Lung (tissue), 12 donors: ENCODE measurements around the gene NT5DC3. TPM values are rescaled to one million over a fixed set of nuclear protein-coding genes. Genes with fewer than 3 reads are reported as not detected.

Source experiments
- ATAC-seq: fragments of 200-7000 bp; cut with Tn5 transposase; one replicate; pipeline ENCODE4 v1.9.1; 2020; ENCODE audit warnings: moderate number of reproducible peaks; ENCODE audit not compliant: insufficient read depth, low FRiP score
- DNase-seq, 3 donors: peaks; one replicate each; pipeline ENCODE4 v3.0.0-alpha.2; 2013 to 2017
- H3K27ac ChIP-seq, 2 donors: one replicate each; pipeline ENCODE4 v1.5.1; 2013; ENCODE audit warnings: mild to moderate bottlenecking in 2 of 2, moderate library complexity in 2 of 2, control low read depth in 1 of 2, inconsistent platforms in 1 of 2, low read depth in 1 of 2, low read length in 1 of 2
- H3K27me3 ChIP-seq, 3 donors: one replicate each; pipeline ENCODE4 v1.5.1; 2013; ENCODE audit warnings: low read length in 2 of 3; ENCODE audit not compliant: control insufficient read depth in 3 of 3, insufficient read depth in 3 of 3
- H3K36me3 ChIP-seq, 4 donors: one replicate each; pipeline ENCODE4 v1.5.1; 2013; ENCODE audit warnings: low read length in 4 of 4, mild to moderate bottlenecking in 1 of 4, moderate library complexity in 1 of 4; ENCODE audit not compliant: control insufficient read depth in 4 of 4, insufficient read depth in 4 of 4
- H3K4me1 ChIP-seq, 5 donors: one replicate each; pipeline ENCODE4 v1.5.1; 2013; ENCODE audit warnings: low read length in 5 of 5, mild to moderate bottlenecking in 2 of 5, moderate library complexity in 1 of 5; ENCODE audit not compliant: control insufficient read depth in 5 of 5, insufficient read depth in 5 of 5
- H3K4me3 ChIP-seq: one replicate; pipeline ENCODE4 v1.5.1; 2013; ENCODE audit warnings: mild to moderate bottlenecking, control low read depth, moderate library complexity
- H3K9ac ChIP-seq, 2 donors: one replicate each; pipeline ENCODE4 v1.5.1; 2013; ENCODE audit warnings: low read length in 2 of 2, control low read depth in 1 of 2; ENCODE audit not compliant: insufficient read depth in 1 of 2
- H3K9me3 ChIP-seq, 4 donors: one replicate each; pipeline ENCODE4 v1.5.1; 2013; ENCODE audit warnings: low read length in 3 of 4, mild to moderate bottlenecking in 1 of 4, moderate library complexity in 1 of 4; ENCODE audit not compliant: control insufficient read depth in 4 of 4, insufficient read depth in 3 of 4
- WGBS, 2 donors: extraction: QIAGEN DNeasy Blood & Tissue Kit; methylation state at CpG; one replicate each; pipeline ENCODE4 v1.1.7; 2013; 5-methylcytosine and 5-hydroxymethylcytosine counted together
- polyA plus RNA-seq, 2 donors: library from polyadenylated mRNA; stranded (reverse); fragments of 200-250 nt; gene quantifications; one replicate each; pipeline ENCODE4 v1.2.1, GENCODE V29; 2013
- total RNA-seq, 2 donors: library from RNA; depleted of rRNA in 1 of 2; stranded (reverse); fragments of >200 nt in 1 of 2; gene quantifications; one replicate each; pipeline ENCODE4 v1.2.1, GENCODE V29; 2014 to 2021
- TF ChIP-seq, protein P1 (sequence below): IDR thresholded peaks from 2 replicates; pipeline ENCODE4 v1.5.1; 2012; ENCODE audit warnings: mild to moderate bottlenecking; ENCODE audit errors: control extremely low read depth, extremely low read depth
- donor health status: control.
- donor health status: control.
- donor health status: Bipolar disorder and iron deficiency.
- donor health status: healthy.
- donor health status: DM: yes; HTN: yes; CAD: no.

The NT5DC3 gene
- total and polyA plus RNA-seq, 4 donors = 0.93 to 12.3 (median 3.6) TPM

DNA sequence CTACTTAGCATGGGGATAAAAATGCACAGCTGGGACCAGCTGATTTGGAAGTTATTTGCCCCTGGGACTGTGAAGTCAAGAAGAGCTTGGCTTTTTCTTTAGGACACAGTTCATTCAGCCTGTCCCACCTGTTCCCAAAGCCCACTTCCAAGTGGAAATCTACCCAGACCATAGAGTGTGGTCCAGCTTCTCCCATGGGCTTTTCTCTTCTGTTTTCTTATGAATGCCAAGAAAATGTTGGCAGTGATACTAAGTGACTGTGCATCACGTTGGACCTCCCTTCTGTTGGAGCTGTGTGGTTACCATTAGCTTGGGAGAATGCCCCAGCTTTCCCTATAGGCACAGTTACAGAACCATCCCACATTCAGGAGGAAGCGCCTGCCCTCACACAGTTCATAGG, 89.4 kb downstream of the NT5DC3 start:
- no peaks in the 10 kb centered on the region for H3K27me3 ChIP-seq
- H3K9me3 ChIP-seq = peaks cover 0 to under 1% (median 0%) of the 10 kb centered on the region in 4 donors
- ATAC-seq (no peak), DNase-seq (peak in 1 of 3 donors; percentile 15)
- no peaks in the 10 kb centered on the region for H3K4me1 ChIP-seq
- H3K36me3 ChIP-seq = no peaks in the 10 kb centered on the region
- H3K9ac ChIP-seq = no peak overlapping the region
- 47 to 52% methylated on average over 2 of the region's 2 CpGs for WGBS, 2 donors
- H3K4me3 ChIP-seq = no peak overlapping the region
- TF ChIP-seq, protein P1, sequence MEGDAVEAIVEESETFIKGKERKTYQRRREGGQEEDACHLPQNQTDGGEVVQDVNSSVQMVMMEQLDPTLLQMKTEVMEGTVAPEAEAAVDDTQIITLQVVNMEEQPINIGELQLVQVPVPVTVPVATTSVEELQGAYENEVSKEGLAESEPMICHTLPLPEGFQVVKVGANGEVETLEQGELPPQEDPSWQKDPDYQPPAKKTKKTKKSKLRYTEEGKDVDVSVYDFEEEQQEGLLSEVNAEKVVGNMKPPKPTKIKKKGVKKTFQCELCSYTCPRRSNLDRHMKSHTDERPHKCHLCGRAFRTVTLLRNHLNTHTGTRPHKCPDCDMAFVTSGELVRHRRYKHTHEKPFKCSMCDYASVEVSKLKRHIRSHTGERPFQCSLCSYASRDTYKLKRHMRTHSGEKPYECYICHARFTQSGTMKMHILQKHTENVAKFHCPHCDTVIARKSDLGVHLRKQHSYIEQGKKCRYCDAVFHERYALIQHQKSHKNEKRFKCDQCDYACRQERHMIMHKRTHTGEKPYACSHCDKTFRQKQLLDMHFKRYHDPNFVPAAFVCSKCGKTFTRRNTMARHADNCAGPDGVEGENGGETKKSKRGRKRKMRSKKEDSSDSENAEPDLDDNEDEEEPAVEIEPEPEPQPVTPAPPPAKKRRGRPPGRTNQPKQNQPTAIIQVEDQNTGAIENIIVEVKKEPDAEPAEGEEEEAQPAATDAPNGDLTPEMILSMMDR = no peak
- no peak overlapping the region for H3K27ac ChIP-seq

DNA sequence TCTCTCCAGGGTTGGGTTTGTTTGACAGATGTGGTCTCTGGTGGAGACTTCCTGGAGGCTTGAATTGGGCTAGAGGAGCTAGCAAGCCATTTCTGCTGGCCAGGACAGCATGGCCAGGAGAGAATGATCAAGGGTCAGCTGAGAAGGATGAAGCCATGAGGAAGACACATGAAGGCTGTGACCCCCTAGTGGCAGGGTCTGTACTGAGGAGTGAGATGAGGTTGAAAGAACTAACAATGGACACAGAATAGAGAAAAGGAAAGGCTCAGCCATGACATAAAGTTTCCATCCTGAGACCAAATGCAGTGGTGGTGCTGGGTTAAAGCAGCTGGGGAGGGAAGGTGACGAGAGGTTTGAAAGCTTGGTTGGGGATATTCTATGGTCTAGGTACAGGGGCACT, 89.9 kb downstream of the NT5DC3 start:
- Histone ChIP-seq H3K9ac (no peak overlapping the region), H3K4me3 (no peak overlapping the region), H3K27me3 (no peaks in the 10 kb centered on the region), H3K4me1 (no peaks in the 10 kb centered on the region), H3K27ac (no peak overlapping the region), H3K9me3 (peaks cover 0 to 2% (median 0%) of the 10 kb centered on the region in 4 donors), H3K36me3 (no peaks in the 10 kb centered on the region)
- ATAC-seq (no peak), DNase-seq (no peak)
- 82 to 92% methylated on average over 1 of the region's 1 CpG for WGBS, 2 donors
- TF ChIP-seq, protein P1 = no peak

DNA sequence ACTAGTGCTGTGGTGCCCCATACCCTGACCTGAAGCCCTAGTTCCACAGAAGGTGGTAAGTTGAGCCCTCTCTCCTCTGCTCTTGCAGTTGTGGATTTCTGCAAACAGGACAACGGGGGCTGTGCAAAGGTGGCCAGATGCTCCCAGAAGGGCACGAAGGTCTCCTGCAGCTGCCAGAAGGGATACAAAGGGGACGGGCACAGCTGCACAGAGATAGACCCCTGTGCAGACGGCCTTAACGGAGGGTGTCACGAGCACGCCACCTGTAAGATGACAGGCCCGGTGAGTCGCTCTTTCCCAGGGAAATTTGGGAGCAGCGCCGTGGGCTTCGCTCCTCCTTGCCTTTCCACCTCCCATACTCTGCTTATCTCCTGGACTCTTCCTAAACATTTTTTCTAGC, 92.2 kb downstream of the NT5DC3 start:
- ATAC-seq = no peak
- no peak overlapping the region for H3K4me3 ChIP-seq
- TF ChIP-seq, protein P1 = no peak
- WGBS, 2 donors = 89 to 95% methylated on average over 12 of the region's 12 CpGs
- peaks cover 0 to 2% (median 0%) of the 10 kb centered on the region in 4 donors for H3K9me3 ChIP-seq
- no peaks in the 10 kb centered on the region for H3K36me3 ChIP-seq
- no peak for DNase-seq
- no peak overlapping the region for H3K27ac ChIP-seq
- no peaks in the 10 kb centered on the region for H3K4me1 ChIP-seq
- H3K9ac ChIP-seq = no peak overlapping the region
- no peaks in the 10 kb centered on the region for H3K27me3 ChIP-seq

DNA sequence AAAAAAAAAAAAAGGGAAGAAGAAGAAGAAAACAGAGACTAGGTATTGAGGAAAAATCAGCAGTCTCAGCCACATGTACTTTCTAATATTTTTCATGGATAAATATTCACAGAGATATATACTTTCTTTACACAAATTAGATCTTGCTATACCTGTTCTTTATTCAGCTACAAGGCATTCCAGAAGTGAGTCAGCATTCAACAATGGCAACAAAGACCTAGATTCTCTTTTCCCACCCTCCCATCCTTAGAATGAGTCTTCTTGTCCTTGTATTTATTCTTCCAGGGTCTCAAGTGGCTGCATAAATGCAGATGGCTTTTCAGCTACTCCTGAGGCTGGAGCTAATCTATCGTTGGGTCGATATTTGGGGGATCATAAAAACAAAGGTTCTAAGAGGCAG, 93.0 kb downstream of the NT5DC3 start:
- H3K36me3 ChIP-seq = no peaks in the 10 kb centered on the region
- 86 to 90% methylated on average over 2 of the region's 2 CpGs for WGBS, 2 donors
- H3K27ac ChIP-seq = no peak overlapping the region
- ATAC-seq (no peak), DNase-seq (no peak)
- H3K27me3 ChIP-seq = no peaks in the 10 kb centered on the region
- H3K4me3 ChIP-seq = no peak overlapping the region
- TF ChIP-seq, protein P1 = no peak
- H3K9me3 ChIP-seq = peaks cover 0 to 2% (median 0%) of the 10 kb centered on the region in 4 donors
- no peak overlapping the region for H3K9ac ChIP-seq
- peaks cover 0 to 2% (median 0%) of the 10 kb centered on the region in 5 donors for H3K4me1 ChIP-seq
